Heart left ventricle (tissue), 16 donors: ENCODE data around the gene ZNF628. TPM values are rescaled to one million over a fixed set of nuclear protein-coding genes. Genes with fewer than 3 reads are reported as not detected.

ENCODE experiments used
- ATAC-seq, 4 donors: fragments of 200-7000 bp; cut with Tn5 transposase; one replicate each; pipeline ENCODE4 v1.9.1; 2020 to 2022; ENCODE audit warnings: moderate library complexity in 4 of 4, mild to moderate bottlenecking in 3 of 4, moderate number of reproducible peaks in 1 of 4
- DNase-seq, 5 donors: peaks; one replicate each; pipeline ENCODE4 v3.0.0-alpha.2; 2020
- H3K27ac ChIP-seq, 12 donors: fragments of 200-600 bp; sonication (generic) in 4 of 12; one replicate each; pipeline versions ENCODE4 v1.5.0 to v1.8.0; 2016 to 2022; ENCODE audit warnings: mild to moderate bottlenecking in 2 of 12
- H3K27me3 ChIP-seq, 9 donors: fragments of 200-600 bp; sonication (generic) in 2 of 9; one replicate each; pipeline versions ENCODE4 v1.5.1 to v1.8.0; 2016 to 2022; ENCODE audit warnings: mild to moderate bottlenecking in 3 of 9
- H3K36me3 ChIP-seq, 9 donors: fragments of 200-600 bp; sonication (generic) in 2 of 9; one replicate each; pipeline versions ENCODE4 v1.5.0 to v1.8.0; 2018 to 2022; ENCODE audit warnings: mild to moderate bottlenecking in 2 of 9
- H3K4me1 ChIP-seq, 12 donors: fragments of 200-600 bp; sonication (generic) in 4 of 12; one replicate each; pipeline versions ENCODE4 v1.5.0 to v1.8.0; 2016 to 2022; ENCODE audit warnings: mild to moderate bottlenecking in 3 of 12
- H3K4me3 ChIP-seq, 12 donors: fragments of 200-600 bp; sonication (generic) in 4 of 12; one replicate each; pipeline versions ENCODE4 v1.5.0 to v1.8.0; 2017 to 2022; ENCODE audit warnings: mild to moderate bottlenecking in 9 of 12, moderate library complexity in 4 of 12
- H3K9me3 ChIP-seq, 12 donors: fragments of 200-600 bp; sonication (generic) in 4 of 12; one replicate each; pipeline versions ENCODE4 v1.5.0 to v1.8.0; 2016 to 2022; ENCODE audit warnings: mild to moderate bottlenecking in 1 of 12
- POLR2A ChIP-seq, 2 donors: fragments of 450-650 bp; IDR thresholded peaks; one replicate each; pipeline ENCODE4 v1.6.1; 2017; ENCODE audit warnings: antibody characterized with exemption in 2 of 2, mild to moderate bottlenecking in 2 of 2, moderate library complexity in 2 of 2
- WGBS, 4 donors: extraction: QIAGEN DNeasy Blood & Tissue Kit in 2 of 4; methylation state at CpG; one replicate each; pipeline versions ENCODE4 v1.1.5 to v1.1.7; 2013 to 2018; 5-methylcytosine and 5-hydroxymethylcytosine counted together
- intact Hi-C, 10 donors: fragments of 100-400 bp; cut with DNase I; formaldehyde crosslinking; loops; one replicate each; pipeline versions ENCODE4 v1.11.1 to v1.14.2; 2022
- polyA plus RNA-seq, 2 donors: library from polyadenylated mRNA; stranded (reverse); fragments of 200-250 nt; gene quantifications; one replicate each; pipeline ENCODE4 v1.2.3, GENCODE V29; 2013
- total RNA-seq, 9 donors: library from RNA; depleted of rRNA in 2 of 9; stranded (reverse); fragments of >200 nt in 2 of 9; fragmentation: NEBNext Ultra II Directional in 3 of 9; extraction: Animal tissue kit (Norgen Biotek cat#: 25700) in 3 of 9; gene quantifications; one replicate each; pipeline versions ENCODE4 v1.1.0 to v1.2.4, GENCODE V29; 2016 to 2023
- TF ChIP-seq, protein P1 (sequence below), 12 donors: fragments of 200-600 bp; sonication (generic) in 4 of 12; IDR thresholded peaks; one replicate each; pipeline versions ENCODE4 v1.5.0 to v1.8.0; 2018 to 2022; ENCODE audit warnings: antibody characterized with exemption in 12 of 12, mild to moderate bottlenecking in 5 of 12
- donor health status: ischemic (EF 13 %, LVEDD 7.1; RV severe dilation, severe dysfunction).
- donor health status: healthy with polysubstance abuse.
- donor health status: DM: no; HTN: yes; CAD: no.
- donor health status: DM: no; HTN: no; CAD: no.
- donor health status: ischemic (EF 25% LVEDD 6.9; RV normal size, moderate dysfunction).
- donor health status: ischemic (EF 25% LVEDD 5.7; RV mildly dilated, moderate dysfunction).
- donor health status: healthy.
- donor health status: DM: yes; HTN: yes; CAD: no.
- donor health status: ischemic (EF 35%, LVEDD 5.7; RV mildly dilated, moderate dysfunction).
- donor health status: nonischemic (EF 11% LVEDD 7.7; RV severe dilation, severe dysfunction).
- donor health status: DM: yes; HTN: yes; CAD: no.
- donor health status: PGD.
- donor health status: ischemic (EF 29% LVEDD 5.4; RV normal size, mild dysfunction).
- donor health status: nonischemic (EF 23%, LVEDD 6.1; RV moderate dilation, normal function).

The ZNF628 gene
- total and polyA plus RNA-seq, 11 donors: 2.3 to 10.3 (median 5.4) TPM

DNA sequence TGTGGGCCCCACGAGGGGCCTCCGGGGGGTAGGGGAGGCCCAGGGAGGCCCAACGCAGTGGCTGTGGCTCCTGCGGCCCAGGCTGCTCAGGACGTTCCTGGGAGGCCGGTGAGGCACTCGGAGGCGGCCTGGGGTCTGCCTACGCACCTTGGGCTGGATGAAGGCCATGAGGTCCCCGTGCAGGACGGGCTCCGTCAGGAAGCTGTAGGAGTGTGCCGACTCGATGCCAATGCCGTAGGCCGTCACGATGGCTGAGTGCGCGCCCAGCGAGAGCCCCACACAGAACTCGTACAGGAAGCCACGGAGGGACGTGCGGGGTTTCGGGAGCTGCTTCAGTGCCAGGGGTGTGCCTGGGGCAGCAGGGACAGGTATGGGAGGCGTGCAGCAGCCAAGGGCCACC lies 54.6 kb downstream of the ZNF628 start:
- peaks cover 0 to 9% (median 7%) of the 10 kb centered on the region in 12 donors for H3K4me1 ChIP-seq
- no peaks in the 10 kb centered on the region for H3K36me3 ChIP-seq
- peaks cover 0 to 5% (median 0%) of the 10 kb centered on the region in 9 donors for H3K27me3 ChIP-seq
- no peak for TF ChIP-seq POLR2A (IDR thresholded peaks at IDR 0.05)
- TF ChIP-seq, protein P1, sequence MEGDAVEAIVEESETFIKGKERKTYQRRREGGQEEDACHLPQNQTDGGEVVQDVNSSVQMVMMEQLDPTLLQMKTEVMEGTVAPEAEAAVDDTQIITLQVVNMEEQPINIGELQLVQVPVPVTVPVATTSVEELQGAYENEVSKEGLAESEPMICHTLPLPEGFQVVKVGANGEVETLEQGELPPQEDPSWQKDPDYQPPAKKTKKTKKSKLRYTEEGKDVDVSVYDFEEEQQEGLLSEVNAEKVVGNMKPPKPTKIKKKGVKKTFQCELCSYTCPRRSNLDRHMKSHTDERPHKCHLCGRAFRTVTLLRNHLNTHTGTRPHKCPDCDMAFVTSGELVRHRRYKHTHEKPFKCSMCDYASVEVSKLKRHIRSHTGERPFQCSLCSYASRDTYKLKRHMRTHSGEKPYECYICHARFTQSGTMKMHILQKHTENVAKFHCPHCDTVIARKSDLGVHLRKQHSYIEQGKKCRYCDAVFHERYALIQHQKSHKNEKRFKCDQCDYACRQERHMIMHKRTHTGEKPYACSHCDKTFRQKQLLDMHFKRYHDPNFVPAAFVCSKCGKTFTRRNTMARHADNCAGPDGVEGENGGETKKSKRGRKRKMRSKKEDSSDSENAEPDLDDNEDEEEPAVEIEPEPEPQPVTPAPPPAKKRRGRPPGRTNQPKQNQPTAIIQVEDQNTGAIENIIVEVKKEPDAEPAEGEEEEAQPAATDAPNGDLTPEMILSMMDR (IDR thresholded peaks at IDR 0.05): no peak
- no peak overlapping the region for H3K27ac ChIP-seq
- WGBS, 4 donors: 92 to 95% (median 92%) methylated on average over 19 to 26 of the region's 26 CpGs
- H3K4me3 ChIP-seq: no peak overlapping the region
- DNase-seq (no peak), ATAC-seq (no peak)
- no peaks in the 10 kb centered on the region for H3K9me3 ChIP-seq
- intact Hi-C loops: loop anchor here in 1 of 10 donors (5.0 kb wide), 1 partner anchor 46 kb away; no protein-coding TSS in a partner anchor

Other genes starting within 250 kb of the ZNF628 start
- 1 to 10 TPM in 8 of 9 donors, under 1 TPM in 1; 0.64 to 2.5 (median 1.9) TPM for gene TMEM86B, start 247.9 kb upstream of the ZNF628 start, total RNA-seq
- 1 to 10 TPM; 2.7 to 3.1 TPM for gene TMEM86B, start 247.9 kb upstream of the ZNF628 start, polyA plus RNA-seq
- gene PPP6R1, start 217.6 kb upstream of the ZNF628 start, total RNA-seq: 10 to 100 TPM; 28.6 to 59.9 (median 41.1) TPM
- gene PPP6R1, start 217.6 kb upstream of the ZNF628 start, polyA plus RNA-seq: 10 to 100 TPM; 34.7 to 60.4 TPM
- gene HSPBP1, start 196.5 kb upstream of the ZNF628 start, total RNA-seq: 10 to 100 TPM; 25.7 to 42.0 (median 30.6) TPM
- 10 to 100 TPM; 56.4 to 76.0 TPM for gene HSPBP1, start 196.5 kb upstream of the ZNF628 start, polyA plus RNA-seq
- gene BRSK1, start 192.6 kb upstream of the ZNF628 start, total RNA-seq: 1 to 10 TPM; 2.0 to 7.4 (median 3.6) TPM
- gene BRSK1, start 192.6 kb upstream of the ZNF628 start, polyA plus RNA-seq: 1 to 10 TPM; 1.6 to 1.8 TPM
- gene TMEM150B, start 151.3 kb upstream of the ZNF628 start, total RNA-seq: 10 to 100 TPM in 1 of 9 donors, 1 to 10 TPM in 4, under 1 TPM in 3, not detected in 1; 0.43 to 14.1 (median 1.2) TPM
- under 1 TPM; 0.72 to 0.79 TPM for gene TMEM150B, start 151.3 kb upstream of the ZNF628 start, polyA plus RNA-seq
- gene KMT5C, start 136.7 kb upstream of the ZNF628 start, total RNA-seq: 10 to 100 TPM in 1 of 9 donors, 1 to 10 TPM in 8; 3.6 to 10.8 (median 7.2) TPM
- gene KMT5C, start 136.7 kb upstream of the ZNF628 start, polyA plus RNA-seq: 1 to 10 TPM; 3.3 to 6.2 TPM
- gene COX6B2, start 121.9 kb upstream of the ZNF628 start, total RNA-seq: under 1 TPM in 1 of 9 donors, not detected in 8; 0.16 TPM
- not detected for gene COX6B2, start 121.9 kb upstream of the ZNF628 start, polyA plus RNA-seq
- gene GARIN5B, start 113.4 kb upstream of the ZNF628 start, total RNA-seq: not detected
- gene GARIN5B, start 113.4 kb upstream of the ZNF628 start, polyA plus RNA-seq: not detected
- gene IL11, start 106.2 kb upstream of the ZNF628 start, total RNA-seq: under 1 TPM in 2 of 9 donors, not detected in 7; 0.11 to 0.43 TPM
- under 1 TPM in 1 of 2 donors, not detected in 1; 0.25 TPM for gene IL11, start 106.2 kb upstream of the ZNF628 start, polyA plus RNA-seq
- not detected for gene TMEM190, start 99.8 kb upstream of the ZNF628 start, total RNA-seq
- not detected for gene TMEM190, start 99.8 kb upstream of the ZNF628 start, polyA plus RNA-seq
- 1 to 10 TPM in 2 of 9 donors, under 1 TPM in 5, not detected in 2; 0.35 to 2.2 (median 0.56) TPM for gene TMEM238, start 92.3 kb upstream of the ZNF628 start, total RNA-seq
- gene TMEM238, start 92.3 kb upstream of the ZNF628 start, polyA plus RNA-seq: not detected
- gene RPL28, start 90.7 kb upstream of the ZNF628 start, total RNA-seq: 1,000 to 10,000 TPM in 1 of 9 donors, 100 to 1,000 TPM in 8; 196 to 1,019 (median 565) TPM
- 1,000 to 10,000 TPM in 1 of 2 donors, 100 to 1,000 TPM in 1; 768 to 1,391 TPM for gene RPL28, start 90.7 kb upstream of the ZNF628 start, polyA plus RNA-seq
- gene UBE2S, start 68.8 kb upstream of the ZNF628 start, total RNA-seq: 10 to 100 TPM; 16.5 to 51.8 (median 29.1) TPM
- gene UBE2S, start 68.8 kb upstream of the ZNF628 start, polyA plus RNA-seq: 10 to 100 TPM; 10.9 to 27.3 TPM
- gene SHISA7, start 33.3 kb upstream of the ZNF628 start, total RNA-seq: not detected
- gene SHISA7, start 33.3 kb upstream of the ZNF628 start, polyA plus RNA-seq: not detected
- gene ISOC2, start 15.0 kb upstream of the ZNF628 start, total RNA-seq: 100 to 1,000 TPM in 1 of 9 donors, 10 to 100 TPM in 8; 36.9 to 102 (median 48.8) TPM
- 10 to 100 TPM; 86.8 to 94.9 TPM for gene ISOC2, start 15.0 kb upstream of the ZNF628 start, polyA plus RNA-seq
- not detected for gene C19orf85, start 11.9 kb upstream of the ZNF628 start, total RNA-seq
- gene C19orf85, start 11.9 kb upstream of the ZNF628 start, polyA plus RNA-seq: not detected
- gene NAT14, start 8.6 kb downstream of the ZNF628 start, total RNA-seq: 10 to 100 TPM in 1 of 9 donors, 1 to 10 TPM in 8; 2.9 to 10.4 (median 6.7) TPM
- 1 to 10 TPM; 7.3 to 9.2 TPM for gene NAT14, start 8.6 kb downstream of the ZNF628 start, polyA plus RNA-seq
- 1 to 10 TPM in 8 of 9 donors, under 1 TPM in 1; 1.00 to 6.2 (median 3.3) TPM for gene SSC5D, start 11.8 kb downstream of the ZNF628 start, total RNA-seq
- gene SSC5D, start 11.8 kb downstream of the ZNF628 start, polyA plus RNA-seq: 1 to 10 TPM in 1 of 2 donors, under 1 TPM in 1; 0.91 to 1.4 TPM
- gene SBK2, start 60.5 kb downstream of the ZNF628 start, total RNA-seq: 1 to 10 TPM in 7 of 9 donors, under 1 TPM in 2; 0.68 to 2.6 (median 2.1) TPM
- gene SBK2, start 60.5 kb downstream of the ZNF628 start, polyA plus RNA-seq: 10 to 100 TPM in 1 of 2 donors, under 1 TPM in 1; 0.80 to 12.6 TPM
- gene SBK3, start 68.9 kb downstream of the ZNF628 start, total RNA-seq: 10 to 100 TPM in 3 of 9 donors, 1 to 10 TPM in 6; 2.4 to 14.3 (median 7.5) TPM
- gene SBK3, start 68.9 kb downstream of the ZNF628 start, polyA plus RNA-seq: 10 to 100 TPM in 1 of 2 donors, 1 to 10 TPM in 1; 5.9 to 12.4 TPM
- 10 to 100 TPM in 4 of 9 donors, 1 to 10 TPM in 5; 5.4 to 13.9 (median 9.8) TPM for gene ZNF579, start 104.2 kb downstream of the ZNF628 start, total RNA-seq
- 10 to 100 TPM in 1 of 2 donors, 1 to 10 TPM in 1; 7.9 to 10.9 TPM for gene ZNF579, start 104.2 kb downstream of the ZNF628 start, polyA plus RNA-seq
- 10 to 100 TPM; 11.2 to 15.4 (median 12.9) TPM for gene FIZ1, start 122.9 kb downstream of the ZNF628 start, total RNA-seq
- 10 to 100 TPM in 1 of 2 donors, 1 to 10 TPM in 1; 10.0 to 16.7 TPM for gene FIZ1, start 122.9 kb downstream of the ZNF628 start, polyA plus RNA-seq
- gene ZNF524, start 123.7 kb downstream of the ZNF628 start, total RNA-seq: 10 to 100 TPM; 11.0 to 34.7 (median 16.5) TPM
- 10 to 100 TPM; 30.6 to 33.9 TPM for gene ZNF524, start 123.7 kb downstream of the ZNF628 start, polyA plus RNA-seq
- gene ZNF865, start 129.0 kb downstream of the ZNF628 start, total RNA-seq: 10 to 100 TPM; 11.4 to 19.1 (median 14.2) TPM
- 10 to 100 TPM; 12.0 to 24.3 TPM for gene ZNF865, start 129.0 kb downstream of the ZNF628 start, polyA plus RNA-seq
- 10 to 100 TPM in 4 of 9 donors, 1 to 10 TPM in 5; 6.7 to 15.8 (median 9.2) TPM for gene ZNF784, start 147.9 kb downstream of the ZNF628 start, total RNA-seq
- gene ZNF784, start 147.9 kb downstream of the ZNF628 start, polyA plus RNA-seq: 10 to 100 TPM in 1 of 2 donors, 1 to 10 TPM in 1; 8.5 to 10.4 TPM
- gene ZNF580, start 164.4 kb downstream of the ZNF628 start, total RNA-seq: 10 to 100 TPM; 17.0 to 41.5 (median 21.2) TPM
- 10 to 100 TPM in 1 of 2 donors, 1 to 10 TPM in 1; 8.2 to 18.4 TPM for gene ZNF580, start 164.4 kb downstream of the ZNF628 start, polyA plus RNA-seq
- 10 to 100 TPM in 2 of 9 donors, 1 to 10 TPM in 7; 4.7 to 12.7 (median 7.2) TPM for gene ZNF581, start 167.0 kb downstream of the ZNF628 start, total RNA-seq
- 1 to 10 TPM; 5.5 to 9.3 TPM for gene ZNF581, start 167.0 kb downstream of the ZNF628 start, polyA plus RNA-seq
- gene CCDC106, start 171.6 kb downstream of the ZNF628 start, total RNA-seq: 10 to 100 TPM; 11.7 to 25.8 (median 16.5) TPM
- gene CCDC106, start 171.6 kb downstream of the ZNF628 start, polyA plus RNA-seq: 10 to 100 TPM; 11.9 to 27.7 TPM
- 10 to 100 TPM; 39.9 to 88.1 (median 69.9) TPM for gene U2AF2, start 178.4 kb downstream of the ZNF628 start, total RNA-seq
- gene U2AF2, start 178.4 kb downstream of the ZNF628 start, polyA plus RNA-seq: 100 to 1,000 TPM in 1 of 2 donors, 10 to 100 TPM in 1; 72.7 to 104 TPM
- 100 to 1,000 TPM; 125 to 377 (median 189) TPM for gene EPN1, start 198.6 kb downstream of the ZNF628 start, total RNA-seq
- 100 to 1,000 TPM; 177 to 188 TPM for gene EPN1, start 198.6 kb downstream of the ZNF628 start, polyA plus RNA-seq